Retinal pigment epithelial cell (primary cell): ENCODE data around the gene BEGAIN.

Experiments used
- DNase-seq: peaks from one replicate; pipeline ENCODE4 v3.0.0-alpha.2; 2010; ENCODE audit warnings: low read depth
- H3K4me3 ChIP-seq: 2 replicates; pipeline ENCODE4 v1.5.1; 2011; ENCODE audit warnings: mild to moderate bottlenecking, low read length, control low read depth, moderate library complexity
- TF ChIP-seq, protein P1 (sequence below): conservative IDR thresholded peaks from 2 replicates; pipeline ENCODE4 v1.5.1; 2011; ENCODE audit warnings: low read depth, low read length, control low read depth, inconsistent platforms

Gene BEGAIN

DNA sequence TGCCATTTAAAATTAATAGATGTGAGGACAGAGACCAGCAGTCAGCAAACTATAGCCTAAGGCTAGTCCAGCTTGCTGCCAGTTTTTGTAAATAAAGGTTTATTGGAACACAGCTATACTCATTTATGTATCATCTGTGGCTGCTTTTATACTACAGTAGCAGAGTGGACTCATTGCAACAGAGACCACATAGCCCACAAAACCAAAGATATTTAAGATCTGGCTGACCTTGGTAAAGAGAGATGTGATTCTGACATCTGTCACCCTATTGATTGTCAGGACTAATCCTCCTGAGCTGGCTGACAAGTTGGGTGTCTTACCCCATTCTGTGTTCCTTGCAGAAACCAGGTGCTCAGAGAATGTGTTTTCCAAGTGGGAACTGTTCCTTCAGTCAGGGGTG is 99.9 kb downstream of the BEGAIN start:
- TF ChIP-seq, protein P1, sequence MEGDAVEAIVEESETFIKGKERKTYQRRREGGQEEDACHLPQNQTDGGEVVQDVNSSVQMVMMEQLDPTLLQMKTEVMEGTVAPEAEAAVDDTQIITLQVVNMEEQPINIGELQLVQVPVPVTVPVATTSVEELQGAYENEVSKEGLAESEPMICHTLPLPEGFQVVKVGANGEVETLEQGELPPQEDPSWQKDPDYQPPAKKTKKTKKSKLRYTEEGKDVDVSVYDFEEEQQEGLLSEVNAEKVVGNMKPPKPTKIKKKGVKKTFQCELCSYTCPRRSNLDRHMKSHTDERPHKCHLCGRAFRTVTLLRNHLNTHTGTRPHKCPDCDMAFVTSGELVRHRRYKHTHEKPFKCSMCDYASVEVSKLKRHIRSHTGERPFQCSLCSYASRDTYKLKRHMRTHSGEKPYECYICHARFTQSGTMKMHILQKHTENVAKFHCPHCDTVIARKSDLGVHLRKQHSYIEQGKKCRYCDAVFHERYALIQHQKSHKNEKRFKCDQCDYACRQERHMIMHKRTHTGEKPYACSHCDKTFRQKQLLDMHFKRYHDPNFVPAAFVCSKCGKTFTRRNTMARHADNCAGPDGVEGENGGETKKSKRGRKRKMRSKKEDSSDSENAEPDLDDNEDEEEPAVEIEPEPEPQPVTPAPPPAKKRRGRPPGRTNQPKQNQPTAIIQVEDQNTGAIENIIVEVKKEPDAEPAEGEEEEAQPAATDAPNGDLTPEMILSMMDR, result no peak
- no peak for DNase-seq
- H3K4me3 ChIP-seq, result no peak overlapping the region
